ENCODE results near the gene SFXN3.

SFXN3 gene

GRCh38 chr10:101015582-101015973 is 15.5 kb upstream of the SFXN3 start:
- no peak overlapping the region for H3K27ac ChIP-seq (ENCODE audit: low read length)
- H3K4me3 ChIP-seq (ENCODE audit: low read length), result no peak overlapping the region
- no peaks in the 10 kb centered on the region for H3K36me3 ChIP-seq (ENCODE audit: control insufficient read depth, insufficient read depth, low read length)
- H3K4me1 ChIP-seq (ENCODE audit: control insufficient read depth, insufficient read depth, low read length), result peaks cover 2% of the 10 kb centered on the region; the same call in 1 of the 2 replicates
- no peaks in the 10 kb centered on the region for H3K9me3 ChIP-seq (ENCODE audit: control insufficient read depth, insufficient read depth, low read length)
- peaks cover 16% of the 10 kb centered on the region; the same call in 1 of the 2 replicates for H3K27me3 ChIP-seq (ENCODE audit: control insufficient read depth, insufficient read depth, low read length)
- no peak for DNase-seq (ENCODE audit: low read depth, low spot score)
- no CpG with 5 or more reads among the region's 8 CpGs for WGBS (ENCODE audit: insufficient coverage, insufficient read length)

- WGBS (ENCODE audit: insufficient coverage, insufficient read length), result no CpG with 5 or more reads among the region's 5 CpGs
- no peaks in the 10 kb centered on the region for H3K36me3 ChIP-seq (ENCODE audit: control insufficient read depth, insufficient read depth, low read length)
- DNase-seq (ENCODE audit: low read depth, low spot score), result no peak
- no peak overlapping the region for H3K27ac ChIP-seq (ENCODE audit: low read length)
- H3K4me1 ChIP-seq (ENCODE audit: control insufficient read depth, insufficient read depth, low read length), result peaks cover 2% of the 10 kb centered on the region; the same call in 1 of the 2 replicates
- H3K4me3 ChIP-seq (ENCODE audit: low read length), result no peak overlapping the region
- no peaks in the 10 kb centered on the region for H3K9me3 ChIP-seq (ENCODE audit: control insufficient read depth, insufficient read depth, low read length)
- H3K27me3 ChIP-seq (ENCODE audit: control insufficient read depth, insufficient read depth, low read length), result peaks cover 16% of the 10 kb centered on the region; the same call in 1 of the 2 replicates
Observed at GRCh38 chr10:101016814-101017213, 14.2 kb upstream of the SFXN3 start.

- no peak overlapping the region for H3K27ac ChIP-seq (ENCODE audit: low read length)
- peaks cover 2% of the 10 kb centered on the region; the same call in 1 of the 2 replicates for H3K4me1 ChIP-seq (ENCODE audit: control insufficient read depth, insufficient read depth, low read length)
- DNase-seq (ENCODE audit: low read depth, low spot score), result no peak
- H3K9me3 ChIP-seq (ENCODE audit: control insufficient read depth, insufficient read depth, low read length), result no peaks in the 10 kb centered on the region
- peaks cover 16% of the 10 kb centered on the region; the same call in 1 of the 2 replicates for H3K27me3 ChIP-seq (ENCODE audit: control insufficient read depth, insufficient read depth, low read length)
- no peaks in the 10 kb centered on the region for H3K36me3 ChIP-seq (ENCODE audit: control insufficient read depth, insufficient read depth, low read length)
- no CpG with 5 or more reads among the region's 20 CpGs for WGBS (ENCODE audit: insufficient coverage, insufficient read length)
- peak overlapping the region; percentile 22; the same call in 1 of the 2 replicates for H3K4me3 ChIP-seq (ENCODE audit: low read length)
Observed at GRCh38 chr10:101018118-101018599, 12.9 kb upstream of the SFXN3 start.

GRCh38 chr10:101018600-101019439 is 12.2 kb upstream of the SFXN3 start:
- no CpG with 5 or more reads among the region's 45 CpGs for WGBS (ENCODE audit: insufficient coverage, insufficient read length)
- Histone ChIP-seq H3K9me3 (ENCODE audit: control insufficient read depth, insufficient read depth, low read length) (no peaks in the 10 kb centered on the region), H3K4me3 (ENCODE audit: low read length) (peak overlapping the region; percentile 22; the same call in 1 of the 2 replicates), H3K36me3 (ENCODE audit: control insufficient read depth, insufficient read depth, low read length) (no peaks in the 10 kb centered on the region), H3K4me1 (ENCODE audit: control insufficient read depth, insufficient read depth, low read length) (no peaks in the 10 kb centered on the region), H3K27me3 (ENCODE audit: control insufficient read depth, insufficient read depth, low read length) (peaks cover 16% of the 10 kb centered on the region; the same call in 1 of the 2 replicates), H3K27ac (ENCODE audit: low read length) (no peak overlapping the region)
- DNase-seq (ENCODE audit: low read depth, low spot score), result no peak

GRCh38 chr10:101019440-101019703 is 11.7 kb upstream of the SFXN3 start:
- H3K36me3 ChIP-seq (ENCODE audit: control insufficient read depth, insufficient read depth, low read length), result no peaks in the 10 kb centered on the region
- H3K4me1 ChIP-seq (ENCODE audit: control insufficient read depth, insufficient read depth, low read length), result no peaks in the 10 kb centered on the region
- H3K4me3 ChIP-seq (ENCODE audit: low read length), result no peak overlapping the region
- WGBS (ENCODE audit: insufficient coverage, insufficient read length), result no CpG with 5 or more reads among the region's 2 CpGs
- no peak overlapping the region for H3K27ac ChIP-seq (ENCODE audit: low read length)
- H3K27me3 ChIP-seq (ENCODE audit: control insufficient read depth, insufficient read depth, low read length), result peaks cover 16% of the 10 kb centered on the region; the same call in 1 of the 2 replicates
- no peaks in the 10 kb centered on the region for H3K9me3 ChIP-seq (ENCODE audit: control insufficient read depth, insufficient read depth, low read length)
- DNase-seq (ENCODE audit: low read depth, low spot score), result no peak

GRCh38 chr10:101020427-101021075 is 10.5 kb upstream of the SFXN3 start:
- H3K27me3 ChIP-seq (ENCODE audit: control insufficient read depth, insufficient read depth, low read length), result peaks cover 16% of the 10 kb centered on the region; the same call in 1 of the 2 replicates
- no peak overlapping the region for H3K4me3 ChIP-seq (ENCODE audit: low read length)
- H3K9me3 ChIP-seq (ENCODE audit: control insufficient read depth, insufficient read depth, low read length), result no peaks in the 10 kb centered on the region
- H3K27ac ChIP-seq (ENCODE audit: low read length), result no peak overlapping the region
- DNase-seq (ENCODE audit: low read depth, low spot score), result no peak
- no peaks in the 10 kb centered on the region for H3K36me3 ChIP-seq (ENCODE audit: control insufficient read depth, insufficient read depth, low read length)
- no peaks in the 10 kb centered on the region for H3K4me1 ChIP-seq (ENCODE audit: control insufficient read depth, insufficient read depth, low read length)
- no CpG with 5 or more reads among the region's 10 CpGs for WGBS (ENCODE audit: insufficient coverage, insufficient read length)

- Histone ChIP-seq H3K4me1 (ENCODE audit: control insufficient read depth, insufficient read depth, low read length) (no peaks in the 10 kb centered on the region), H3K36me3 (ENCODE audit: control insufficient read depth, insufficient read depth, low read length) (no peaks in the 10 kb centered on the region), H3K27me3 (ENCODE audit: control insufficient read depth, insufficient read depth, low read length) (peaks cover 16% of the 10 kb centered on the region; the same call in 1 of the 2 replicates), H3K9me3 (ENCODE audit: control insufficient read depth, insufficient read depth, low read length) (no peaks in the 10 kb centered on the region), H3K27ac (ENCODE audit: low read length) (no peak overlapping the region), H3K4me3 (ENCODE audit: low read length) (no peak overlapping the region)
- no CpG with 5 or more reads among the region's 4 CpGs for WGBS (ENCODE audit: insufficient coverage, insufficient read length)
- no peak for DNase-seq (ENCODE audit: low read depth, low spot score)
Observed at GRCh38 chr10:101021239-101021638, 9.8 kb upstream of the SFXN3 start.

GRCh38 chr10:101021692-101022251 is 9.3 kb upstream of the SFXN3 start:
- Histone ChIP-seq H3K9me3 (ENCODE audit: control insufficient read depth, insufficient read depth, low read length) (no peaks in the 10 kb centered on the region), H3K36me3 (ENCODE audit: control insufficient read depth, insufficient read depth, low read length) (no peaks in the 10 kb centered on the region), H3K4me1 (ENCODE audit: control insufficient read depth, insufficient read depth, low read length) (no peaks in the 10 kb centered on the region), H3K4me3 (ENCODE audit: low read length) (no peak overlapping the region), H3K27me3 (ENCODE audit: control insufficient read depth, insufficient read depth, low read length) (peaks cover 15% of the 10 kb centered on the region; the same call in 1 of the 2 replicates), H3K27ac (ENCODE audit: low read length) (no peak overlapping the region)
- no peak for DNase-seq (ENCODE audit: low read depth, low spot score)
- WGBS (ENCODE audit: insufficient coverage, insufficient read length), result no CpG with 5 or more reads among the region's 11 CpGs

- no peak overlapping the region for H3K27ac ChIP-seq (ENCODE audit: low read length)
- DNase-seq (ENCODE audit: low read depth, low spot score), result no peak
- no peaks in the 10 kb centered on the region for H3K36me3 ChIP-seq (ENCODE audit: control insufficient read depth, insufficient read depth, low read length)
- no peaks in the 10 kb centered on the region for H3K9me3 ChIP-seq (ENCODE audit: control insufficient read depth, insufficient read depth, low read length)
- peaks cover 7% of the 10 kb centered on the region; the same call in 1 of the 2 replicates for H3K27me3 ChIP-seq (ENCODE audit: control insufficient read depth, insufficient read depth, low read length)
- no CpG with 5 or more reads among the region's 15 CpGs for WGBS (ENCODE audit: insufficient coverage, insufficient read length)
- no peak overlapping the region for H3K4me3 ChIP-seq (ENCODE audit: low read length)
- H3K4me1 ChIP-seq (ENCODE audit: control insufficient read depth, insufficient read depth, low read length), result no peaks in the 10 kb centered on the region
Observed at GRCh38 chr10:101022967-101023705, 7.9 kb upstream of the SFXN3 start.
